HG03342 (cell line): ENCODE measurements around the gene COL23A1.

ENCODE experiments used
- ATAC-seq: cut with Tn5 transposase; IDR thresholded peaks from one replicate; pipeline ENCODE4 v1.9.1; 2021; ENCODE audit warnings: mild to moderate bottlenecking, moderate library complexity; ENCODE audit not compliant: unreplicated experiment

COL23A1 gene

DNA sequence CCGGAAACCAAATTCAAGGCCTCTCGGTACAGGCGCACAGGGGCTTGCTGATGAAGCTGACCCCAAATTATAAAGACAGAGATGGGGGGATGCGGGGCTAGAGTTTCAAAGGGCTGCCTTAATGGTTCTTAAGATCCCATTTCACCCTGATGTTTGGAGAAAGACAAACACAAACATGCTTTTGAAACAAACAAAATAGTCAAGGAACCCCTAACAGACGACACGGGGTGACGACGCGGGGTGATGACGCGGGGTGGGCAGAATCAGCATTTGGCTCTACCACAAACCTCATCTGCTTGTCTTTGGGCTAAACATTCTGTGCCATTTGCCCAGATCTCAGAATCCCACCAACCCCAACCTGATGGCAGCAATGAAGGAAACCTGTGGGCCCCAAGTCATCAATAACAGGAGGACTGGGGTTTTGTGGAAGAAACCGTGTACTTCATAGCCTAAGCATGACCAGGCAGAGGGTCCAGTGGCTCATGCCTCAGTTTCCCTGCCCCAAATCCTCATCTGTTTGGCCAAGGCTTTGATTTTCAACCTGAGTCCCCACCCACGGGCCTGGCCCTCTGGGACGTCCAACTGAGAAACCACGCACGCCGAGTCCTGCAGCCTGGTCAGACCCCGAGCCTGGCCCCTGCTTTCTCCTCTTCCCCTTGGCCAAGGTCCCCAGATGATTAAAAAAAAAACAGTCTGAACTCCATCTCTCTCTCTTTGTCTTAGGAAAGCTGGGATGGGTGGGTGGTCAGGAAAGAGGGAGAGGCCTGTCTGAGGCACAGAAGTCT, 148.5 kb downstream of the COL23A1 start:
- no peak for ATAC-seq

DNA sequence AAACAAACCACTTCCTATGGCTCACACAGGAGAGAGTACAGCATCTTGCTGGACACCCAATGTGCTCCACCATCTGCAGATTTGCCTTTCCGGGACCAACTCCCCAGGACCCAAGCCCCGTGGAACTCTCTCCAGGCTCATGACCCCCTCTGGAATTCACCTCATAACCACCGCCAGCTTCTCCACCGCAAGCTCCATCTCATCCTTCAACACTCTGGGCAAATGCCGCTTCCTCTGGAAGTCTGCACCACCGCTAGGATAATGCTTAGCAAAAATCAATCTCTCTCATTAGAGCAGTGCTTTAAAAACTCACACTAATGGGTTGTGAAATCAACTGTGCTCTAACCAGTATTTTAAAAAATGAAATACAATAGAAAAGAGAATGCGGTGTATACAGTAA, 150.0 kb downstream of the COL23A1 start:
- ATAC-seq, result no peak

DNA sequence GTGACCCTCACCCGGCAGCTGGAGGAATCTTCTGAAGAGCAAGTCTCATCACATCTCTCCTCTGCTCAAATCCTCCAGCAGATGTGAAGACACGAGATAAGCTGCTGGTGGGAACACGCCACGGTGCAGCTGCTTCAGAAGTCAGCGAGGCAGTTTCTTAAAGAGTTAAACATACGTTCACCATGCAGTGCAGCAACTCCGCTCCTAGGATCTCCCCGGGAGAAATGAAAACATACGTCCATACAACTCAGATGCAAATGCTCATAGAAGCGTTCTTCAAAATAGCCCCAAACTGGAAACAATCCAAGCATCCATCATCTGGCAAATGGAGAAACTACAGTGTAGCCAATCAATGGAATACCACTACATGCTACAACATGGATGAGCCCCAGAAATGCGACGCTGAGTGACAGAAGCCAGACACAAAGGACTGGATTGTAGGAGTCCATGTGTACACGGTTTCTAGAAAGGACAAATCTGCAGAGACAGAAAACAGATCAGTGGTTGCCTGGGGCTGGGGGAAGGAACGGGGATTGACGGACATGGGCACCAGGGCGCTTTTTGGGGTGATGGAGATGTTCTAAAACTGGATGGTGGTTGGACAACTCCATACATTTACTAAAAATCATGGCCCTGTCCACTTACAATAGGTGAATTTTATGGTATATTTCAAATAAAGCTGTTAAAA, 150.6 kb downstream of the COL23A1 start:
- ATAC-seq, result no peak

DNA sequence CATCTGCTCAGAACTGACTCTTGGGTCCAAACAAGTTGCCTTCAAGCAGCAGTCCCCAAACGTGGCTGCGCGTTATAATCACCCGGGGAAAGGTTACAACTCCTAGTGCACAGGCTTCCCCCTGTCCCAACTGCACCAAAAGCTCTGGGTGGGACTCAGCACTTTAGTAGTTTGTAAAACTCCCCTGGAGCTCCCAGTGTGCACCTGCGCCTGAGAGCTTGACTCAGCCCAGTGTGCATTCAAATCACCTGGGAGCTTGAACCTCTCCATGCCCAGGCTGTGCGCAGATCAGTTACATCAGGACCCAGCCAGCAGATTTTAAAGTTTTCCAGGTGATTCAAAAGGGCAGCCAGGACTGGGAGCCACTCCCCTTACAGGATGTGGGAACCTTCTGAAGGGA, 151.4 kb downstream of the COL23A1 start:
- no peak for ATAC-seq

DNA sequence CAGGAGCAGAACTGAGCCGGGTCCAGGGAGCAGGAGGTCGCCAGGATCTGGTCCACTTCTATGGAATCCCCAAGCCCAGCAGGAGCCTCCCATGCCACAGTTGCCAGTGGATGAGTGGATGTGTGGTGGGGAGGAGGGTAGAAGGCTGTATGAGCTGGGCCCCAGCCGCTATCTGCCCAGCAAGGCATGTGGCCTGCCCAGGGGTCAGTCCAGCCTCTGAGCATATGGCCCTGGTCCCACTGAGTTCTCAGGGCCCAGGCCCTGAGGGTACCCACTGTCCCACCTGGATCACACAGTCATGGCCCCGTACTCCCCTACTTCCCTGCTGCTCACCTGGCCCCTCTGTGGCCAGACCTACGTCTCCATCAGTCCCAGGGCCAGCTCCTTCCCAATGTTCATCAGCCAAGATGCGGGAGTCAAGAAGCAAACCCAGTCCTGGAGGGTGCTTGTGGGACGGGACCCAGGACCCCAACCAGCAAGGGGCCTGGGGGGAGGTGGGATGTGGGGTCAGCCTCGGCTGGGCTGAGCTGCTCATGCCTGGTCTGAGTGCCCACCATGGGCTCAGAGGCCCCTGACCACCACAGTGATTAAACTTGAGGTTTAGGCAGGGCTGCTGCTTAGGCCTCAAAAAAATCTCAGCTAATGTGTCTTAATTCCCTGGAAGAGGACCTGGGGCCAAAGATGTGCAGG, 152.7 kb downstream of the COL23A1 start:
- no peak for ATAC-seq

DNA sequence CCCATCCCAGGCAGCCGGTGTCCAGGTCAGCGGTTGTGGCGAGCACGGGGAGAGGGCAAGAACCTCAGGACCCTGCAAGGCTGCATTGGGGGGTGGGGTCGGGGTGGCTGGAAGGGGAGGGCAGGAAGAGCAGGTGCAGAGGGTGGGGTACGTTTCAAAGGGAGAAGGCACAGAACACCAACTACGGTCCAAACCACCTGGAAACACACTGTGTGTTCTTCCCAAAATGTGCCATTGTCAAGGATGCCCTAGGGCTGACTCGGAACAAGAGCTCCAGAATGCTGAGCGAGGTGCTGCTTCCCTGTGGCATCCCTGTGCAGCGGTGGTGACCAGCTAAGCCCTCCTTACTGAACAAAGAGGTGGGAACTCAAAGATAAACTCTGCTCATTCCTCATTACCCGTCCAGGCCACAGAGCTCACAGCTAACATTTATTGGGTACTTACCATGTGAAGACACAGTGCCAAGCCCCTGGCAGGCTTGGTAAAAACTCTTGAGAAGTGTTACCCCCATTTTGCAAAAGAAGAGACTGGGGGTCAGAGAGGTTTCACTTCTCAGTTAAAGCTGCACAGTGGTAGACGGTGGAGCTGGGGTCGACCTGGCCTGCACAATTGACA, 153.8 kb downstream of the COL23A1 start:
- ATAC-seq, result no peak

DNA sequence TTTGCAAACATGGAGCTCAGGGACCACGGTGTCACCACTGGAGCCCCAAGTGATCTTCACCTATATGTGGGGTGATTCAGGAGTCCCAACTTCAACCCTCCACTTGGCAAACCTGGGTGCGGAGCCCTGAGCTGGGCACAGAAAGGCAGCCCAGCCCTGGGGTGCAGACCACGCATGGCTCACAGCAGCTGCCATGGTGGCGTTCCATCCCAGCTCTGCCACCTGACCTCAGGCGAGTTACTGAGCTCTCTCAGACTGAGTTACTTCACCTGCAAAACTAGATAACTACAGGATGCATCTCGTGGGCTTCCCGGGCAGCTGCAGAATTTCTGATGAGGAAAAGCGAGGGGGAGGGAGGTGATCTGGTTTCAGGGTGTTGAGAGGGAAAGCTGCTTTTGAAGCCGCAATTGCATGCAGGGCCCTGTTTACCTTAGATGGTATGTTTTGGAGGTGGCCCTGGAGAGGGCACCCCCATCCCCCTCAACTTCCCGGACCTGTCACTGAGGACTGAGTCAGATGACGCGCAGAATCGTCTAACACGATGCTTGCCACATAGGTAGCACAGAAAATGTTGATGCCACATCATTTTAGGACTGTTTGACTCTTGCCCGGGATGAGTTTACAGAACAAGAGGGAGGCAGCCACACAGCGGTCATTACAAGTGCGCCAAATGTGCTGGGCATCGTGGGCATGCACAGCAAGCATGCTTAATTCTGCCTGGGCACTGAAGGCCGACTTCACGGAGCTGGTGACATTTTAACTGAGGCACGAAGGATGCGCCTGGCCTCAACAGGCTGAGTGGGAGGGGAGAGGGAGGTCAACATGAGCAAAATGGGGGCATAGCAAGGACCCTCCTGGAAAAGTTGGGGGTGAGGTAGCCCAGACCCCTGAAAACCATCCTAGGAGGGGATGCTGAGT, 154.6 kb downstream of the COL23A1 start:
- no peak for ATAC-seq

DNA sequence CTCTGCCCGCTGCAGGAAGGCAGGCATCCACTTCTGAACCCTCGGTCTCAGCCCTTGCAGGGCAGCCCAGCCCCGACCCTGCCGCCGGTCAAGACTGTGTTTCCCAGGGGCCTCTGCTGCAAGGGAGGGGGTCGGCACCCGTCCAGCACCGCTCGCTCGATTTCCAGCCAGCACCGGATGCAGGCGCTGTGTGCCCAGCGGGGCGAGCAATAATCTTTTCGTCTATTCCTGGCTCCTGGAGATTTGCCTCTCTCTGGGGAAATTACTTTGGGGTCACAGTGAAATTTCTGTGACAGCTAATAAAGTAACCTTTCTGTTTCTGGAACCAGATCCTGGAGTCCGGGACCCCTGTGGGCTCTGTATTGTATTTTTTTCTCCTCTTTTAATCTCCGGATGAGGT, 155.3 kb downstream of the COL23A1 start:
- no peak for ATAC-seq

DNA sequence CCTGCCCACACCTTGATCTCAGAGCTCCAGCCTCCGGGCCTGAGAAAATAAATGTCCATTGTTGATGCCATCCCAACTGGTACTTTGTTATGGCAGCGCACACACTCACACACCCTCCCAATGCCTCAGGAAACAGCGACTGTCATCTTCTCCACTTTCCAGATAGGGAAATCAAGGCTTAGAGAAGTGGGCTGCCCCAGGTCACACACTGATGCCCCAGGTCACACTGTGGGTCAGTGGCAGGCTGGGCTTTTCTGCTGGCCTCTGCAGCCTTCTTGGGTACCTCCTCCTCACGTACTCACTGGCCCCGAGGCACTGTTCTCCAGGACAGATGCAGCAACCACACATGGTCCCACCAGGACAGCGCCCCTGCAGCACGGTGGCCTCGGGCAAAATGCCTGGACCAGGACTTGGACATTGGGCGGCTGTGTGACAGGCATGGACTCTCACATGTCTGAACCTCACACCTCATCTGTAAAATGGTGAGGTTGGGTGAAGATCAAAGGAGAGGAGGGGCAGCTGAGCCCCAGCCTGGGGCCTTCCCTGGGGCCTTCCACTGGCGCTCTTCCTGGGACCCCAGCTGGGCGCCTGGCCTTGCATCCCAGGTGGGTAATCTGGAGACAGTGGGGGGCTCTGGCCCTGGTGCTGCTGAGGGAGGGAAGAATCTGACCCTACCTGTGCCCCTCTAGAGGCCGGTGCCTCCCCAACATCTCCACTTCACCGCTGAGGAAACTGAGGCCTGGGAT, 156.0 kb downstream of the COL23A1 start:
- ATAC-seq, result no peak

DNA sequence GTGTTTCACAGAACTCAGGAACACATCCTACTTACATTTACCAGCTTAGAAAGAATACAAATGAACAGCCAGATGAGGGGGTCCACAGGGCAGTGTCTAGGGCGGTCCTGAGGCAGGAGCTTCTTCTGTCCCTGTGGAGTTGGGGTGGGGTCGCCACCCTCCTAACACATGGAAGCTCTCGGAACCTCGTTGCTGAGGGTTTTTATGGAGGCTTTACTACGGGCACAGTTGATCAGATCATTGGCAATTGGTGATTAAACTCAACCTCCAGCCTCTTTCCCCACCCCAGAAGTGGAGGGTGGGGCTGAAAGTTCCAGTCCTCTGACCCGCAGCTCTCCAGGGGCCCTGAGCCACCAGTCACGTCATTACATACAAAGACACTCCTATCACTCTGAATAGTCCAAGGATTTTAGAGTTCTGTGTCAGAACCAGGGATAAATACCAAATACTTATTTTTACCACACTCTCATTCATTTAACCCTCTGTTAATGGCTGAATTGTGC, 156.9 kb downstream of the COL23A1 start:
- no peak for ATAC-seq

DNA sequence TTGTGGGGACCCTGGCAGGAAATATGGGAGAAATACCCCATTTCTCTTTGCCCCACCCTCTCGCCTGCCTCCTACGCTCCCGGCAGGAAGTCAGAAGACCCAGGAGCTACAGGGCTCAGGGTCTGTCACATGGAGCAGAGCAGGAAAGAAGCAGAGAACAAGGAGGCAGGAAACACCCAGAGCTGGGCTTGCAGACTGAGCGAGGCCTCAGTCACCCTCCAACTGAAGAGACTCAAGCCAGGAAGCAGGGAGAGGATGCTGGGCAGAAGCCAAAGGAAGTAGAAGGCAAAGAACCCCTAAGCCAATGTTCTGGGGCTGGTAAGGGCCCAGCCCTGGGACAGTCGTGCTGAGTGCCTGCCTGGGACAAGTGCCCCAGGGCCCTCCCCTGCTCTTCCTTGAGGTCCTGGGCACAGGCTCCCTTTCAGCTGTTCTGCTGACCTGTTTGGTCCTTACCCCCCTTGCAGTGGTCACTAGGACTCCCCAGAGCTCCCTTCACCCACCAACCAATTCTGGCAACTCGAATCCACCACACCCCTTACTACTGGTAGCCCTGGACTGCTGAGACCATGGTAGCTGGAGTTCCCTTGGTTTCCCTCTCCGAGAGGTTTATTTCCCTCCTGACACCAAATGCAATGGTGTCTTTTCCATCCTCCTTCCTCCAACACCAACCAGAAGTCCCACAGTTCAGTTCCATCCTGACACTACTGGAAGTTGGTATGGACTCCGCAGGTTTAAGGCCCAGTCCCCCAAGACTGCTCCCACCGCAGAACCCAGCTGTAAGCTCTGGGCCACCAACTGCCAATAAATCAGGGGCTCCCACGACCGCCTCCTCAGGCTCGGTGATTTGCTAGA, 157.5 kb downstream of the COL23A1 start:
- no peak for ATAC-seq

DNA sequence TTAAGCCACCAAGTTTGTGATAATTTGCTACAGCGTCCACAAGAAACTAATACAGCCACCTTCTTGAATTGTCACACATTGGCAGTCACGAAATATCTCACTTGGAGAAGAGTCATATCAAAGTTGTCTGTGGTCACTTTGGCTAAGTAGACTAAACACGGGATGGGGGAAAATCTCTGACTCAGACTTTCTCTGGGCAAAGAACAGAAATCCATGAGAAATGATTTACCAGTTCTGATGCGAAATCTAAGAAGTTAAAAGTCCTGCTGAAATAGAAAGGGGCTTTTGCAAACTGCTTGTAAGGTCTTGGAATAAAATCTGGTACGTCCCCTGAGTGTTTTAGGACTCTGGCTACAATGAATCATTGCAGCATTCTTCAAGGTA, 158.4 kb downstream of the COL23A1 start:
- ATAC-seq, result no peak

DNA sequence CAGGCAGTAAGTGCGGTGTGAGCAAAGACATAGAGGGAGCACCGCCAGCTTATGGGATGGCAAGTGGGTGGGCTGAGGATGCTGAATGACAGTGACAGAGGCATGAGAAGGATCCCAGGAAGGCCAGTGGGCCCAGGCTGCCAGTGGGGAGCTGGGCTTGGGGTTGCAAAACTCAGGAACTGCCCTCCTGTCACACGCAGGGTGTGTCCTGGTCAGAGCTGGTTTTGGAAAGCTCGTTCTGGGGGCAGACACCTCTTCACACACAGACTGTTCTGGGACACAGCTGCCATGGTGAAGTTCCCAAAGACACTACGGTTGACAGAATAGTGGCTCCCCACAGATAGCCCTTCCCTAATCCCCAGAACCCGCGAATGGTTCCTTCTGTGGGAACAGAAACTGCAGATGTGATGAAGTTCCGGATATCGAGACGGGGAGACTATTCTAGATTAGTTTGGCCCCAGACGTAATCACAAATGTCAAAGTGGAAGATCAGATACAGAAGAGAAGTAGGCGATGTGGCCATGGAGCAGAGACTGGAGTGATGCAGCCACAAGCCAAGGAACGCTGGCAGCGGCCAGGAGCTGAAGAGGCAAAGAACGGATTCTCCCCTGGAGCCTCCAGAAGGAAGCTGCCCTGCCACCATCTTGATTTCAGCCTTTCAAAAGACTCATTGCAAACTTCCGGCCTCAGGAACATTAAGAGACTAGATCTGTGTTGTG, 159.0 kb downstream of the COL23A1 start:
- ATAC-seq, result no peak

DNA sequence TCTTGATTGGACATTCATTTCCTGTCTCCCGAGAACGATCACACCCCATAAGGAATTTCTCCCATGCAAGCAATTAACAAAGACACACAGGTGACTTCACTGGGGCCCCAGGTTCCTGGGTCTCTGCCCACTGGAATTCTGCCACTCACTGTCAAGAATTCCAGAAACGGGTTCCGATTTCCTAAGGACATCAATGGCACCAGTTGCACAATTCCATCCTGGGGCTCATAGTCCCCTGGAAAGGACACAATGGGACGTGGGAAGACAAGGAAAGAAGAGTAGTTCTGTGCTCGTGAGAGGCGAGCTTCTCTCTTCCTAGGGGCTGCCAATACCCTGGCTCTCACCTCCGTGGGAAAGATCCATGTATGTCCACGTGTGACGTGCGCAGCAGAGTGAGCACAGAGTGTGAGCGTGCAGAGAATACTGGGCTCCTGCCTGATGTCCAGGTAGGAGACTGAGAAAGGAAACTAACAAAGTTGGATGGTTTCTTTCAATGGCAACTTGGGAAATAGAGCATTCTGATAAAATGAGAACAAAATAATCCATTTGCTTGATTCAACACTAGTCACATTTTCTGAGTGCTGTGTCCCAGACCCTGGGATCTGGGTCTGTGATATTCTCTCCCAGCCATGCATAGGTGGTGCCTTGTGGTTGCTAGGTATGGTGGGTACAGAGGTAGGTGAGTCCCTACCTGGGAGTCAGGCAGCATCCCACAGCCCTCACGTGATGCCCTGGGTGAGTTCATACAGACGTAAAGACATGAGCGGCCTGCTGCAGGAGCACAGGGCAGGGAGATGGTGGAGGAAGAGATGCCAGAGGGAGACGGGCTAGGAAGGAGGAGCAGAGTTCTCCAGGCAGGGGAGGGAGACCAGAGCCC, 159.8 kb downstream of the COL23A1 start:
- ATAC-seq, result no peak

DNA sequence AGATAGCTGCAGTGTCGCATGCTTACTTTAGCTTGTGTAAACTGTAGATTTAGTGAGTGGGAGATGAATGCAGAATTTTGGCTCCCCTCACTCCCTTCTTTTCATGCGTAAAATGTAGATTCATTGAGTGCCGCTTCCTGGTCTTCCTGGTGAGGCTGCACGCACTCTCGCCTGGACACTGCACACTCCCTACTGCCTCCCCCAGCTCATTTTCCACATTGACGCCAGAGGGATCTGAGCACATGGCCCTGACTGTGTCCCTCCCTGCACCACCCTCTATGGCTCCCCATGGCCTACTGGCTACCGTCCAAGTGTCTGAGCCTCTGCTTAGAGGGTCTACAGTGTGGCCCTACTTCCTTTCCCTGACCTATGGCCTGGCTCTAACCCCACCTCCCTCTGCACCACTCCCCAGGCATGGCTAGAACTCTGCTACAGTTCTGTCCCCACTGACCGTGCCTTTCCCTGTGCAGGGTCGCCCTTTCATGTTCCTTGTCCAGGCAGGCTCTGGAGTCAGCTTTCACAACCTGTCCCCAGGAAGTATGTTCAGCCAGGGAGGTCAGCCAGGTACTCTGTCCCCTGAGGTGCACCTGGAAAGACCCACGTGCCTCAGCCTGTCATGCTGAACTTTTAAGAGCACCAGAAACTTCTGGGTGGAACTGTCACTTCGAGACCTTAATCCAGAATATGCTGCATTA, 160.6 kb downstream of the COL23A1 start:
- ATAC-seq, result no peak

DNA sequence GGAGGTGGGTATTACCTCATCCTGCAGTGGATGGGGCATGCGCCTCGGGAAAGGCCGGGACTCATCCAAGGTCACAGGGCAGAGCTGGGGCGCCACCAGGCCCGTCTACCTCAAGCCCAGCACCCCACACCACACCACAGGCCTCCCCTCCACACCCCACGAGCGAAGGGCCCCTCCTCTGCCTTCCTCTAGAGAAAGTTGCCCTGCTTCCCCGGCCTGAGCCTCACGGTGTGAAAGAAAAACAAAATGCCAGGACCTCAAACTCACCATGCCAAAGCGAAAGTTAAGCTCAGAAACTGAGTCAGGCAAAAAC, 161.1 kb downstream of the COL23A1 start:
- ATAC-seq, result no peak
